Hematopoietic multipotent progenitor cell treated with erythropoietin and hydrocortisone succinate and interleukin-3 and kit ligand, for 17 days (in vitro differentiated cells): Measurements from ENCODE around the gene WDR74.
A peak's percentile ranks its signal among the peaks of the same experiment; 100 is the strongest.
"Not testable (repeated sequence)": the region's sequence is repeated elsewhere in the genome, so short reads cannot be mapped to it uniquely, and the experiment has no call there.

ENCODE experiments used
- DNase-seq: peaks from one replicate; pipeline ENCODE4 v3.0.0-alpha.2; 2015; ENCODE audit warnings: low spot score

Gene WDR74

GRCh38 chr11:62840721-62841360 is 1.5 kb upstream of the WDR74 start:
- DNase-seq, result not testable (repeated sequence)

GRCh38 chr11:62835336-62835735 is 4.1 kb downstream of the WDR74 start:
- DNase-seq, result no peak

GRCh38 chr11:62832336-62833234 is 6.8 kb downstream of the WDR74 start, which contains the start of gene TEX54:
TSS of gene TEX54 (minus strand) at chr11:62832841.
- DNase-seq, result peak; percentile 6

GRCh38 chr11:62831520-62832335 is 7.7 kb downstream of the WDR74 start, which contains the start of gene STX5:
TSS of gene STX5 (minus strand) at chr11:62832051. CDS start at chr11:62831243, 808 bp downstream.
- peak; percentile 100 for DNase-seq

GRCh38 chr11:62830904-62831519 is 8.4 kb downstream of the WDR74 start:
- DNase-seq, result peak; percentile 25

GRCh38 chr11:62828130-62828529 is 11.3 kb downstream of the WDR74 start:
- DNase-seq, result not testable (repeated sequence)

GRCh38 chr11:62823677-62824076 is 15.7 kb downstream of the WDR74 start:
- DNase-seq, result no peak

- no peak for DNase-seq
Observed at GRCh38 chr11:62817129-62817528, 22.3 kb downstream of the WDR74 start.

- DNase-seq, result no peak
Observed at GRCh38 chr11:62816557-62816956, 22.8 kb downstream of the WDR74 start.

- no peak for DNase-seq
Observed at GRCh38 chr11:62811659-62812058, 27.7 kb downstream of the WDR74 start.

GRCh38 chr11:62810748-62811147 is 28.6 kb downstream of the WDR74 start:
- DNase-seq, result no peak

- DNase-seq, result no peak
Observed at GRCh38 chr11:62806611-62807121, 32.7 kb downstream of the WDR74 start.

- no peak for DNase-seq
Observed at GRCh38 chr11:62805961-62806441, 33.4 kb downstream of the WDR74 start.

GRCh38 chr11:62805076-62805892 is 34.1 kb downstream of the WDR74 start, which contains the start of gene NXF1:
TSS of gene NXF1 (minus strand) at chr11:62805440. CDS start at chr11:62805356, 84 bp downstream.
- DNase-seq, result peak; percentile 99

- DNase-seq, result no peak
Observed at GRCh38 chr11:62804310-62805075, 34.9 kb downstream of the WDR74 start.

GRCh38 chr11:62801071-62801470 is 38.3 kb downstream of the WDR74 start:
- no peak for DNase-seq

- DNase-seq, result no peak
Observed at GRCh38 chr11:62799486-62799885, 39.9 kb downstream of the WDR74 start.

- DNase-seq, result no peak
Observed at GRCh38 chr11:62796281-62796680, 43.1 kb downstream of the WDR74 start.

GRCh38 chr11:62794201-62794775 is 45.1 kb downstream of the WDR74 start:
- peak; percentile 3 for DNase-seq
